SH-SY5Y (cell line): ENCODE results near the gene MARCKSL1.

Source experiments
- GATA2 ChIP-seq: IDR thresholded peaks from 2 replicates; pipeline ENCODE4 v1.6.1; 2011; ENCODE audit warnings: mild to moderate bottlenecking, low read depth, low read length
- GATA3 ChIP-seq: IDR thresholded peaks from 2 replicates; pipeline ENCODE4 v1.6.1; 2011; ENCODE audit warnings: low read depth, mild to moderate bottlenecking, low read length, moderate library complexity

DNA sequence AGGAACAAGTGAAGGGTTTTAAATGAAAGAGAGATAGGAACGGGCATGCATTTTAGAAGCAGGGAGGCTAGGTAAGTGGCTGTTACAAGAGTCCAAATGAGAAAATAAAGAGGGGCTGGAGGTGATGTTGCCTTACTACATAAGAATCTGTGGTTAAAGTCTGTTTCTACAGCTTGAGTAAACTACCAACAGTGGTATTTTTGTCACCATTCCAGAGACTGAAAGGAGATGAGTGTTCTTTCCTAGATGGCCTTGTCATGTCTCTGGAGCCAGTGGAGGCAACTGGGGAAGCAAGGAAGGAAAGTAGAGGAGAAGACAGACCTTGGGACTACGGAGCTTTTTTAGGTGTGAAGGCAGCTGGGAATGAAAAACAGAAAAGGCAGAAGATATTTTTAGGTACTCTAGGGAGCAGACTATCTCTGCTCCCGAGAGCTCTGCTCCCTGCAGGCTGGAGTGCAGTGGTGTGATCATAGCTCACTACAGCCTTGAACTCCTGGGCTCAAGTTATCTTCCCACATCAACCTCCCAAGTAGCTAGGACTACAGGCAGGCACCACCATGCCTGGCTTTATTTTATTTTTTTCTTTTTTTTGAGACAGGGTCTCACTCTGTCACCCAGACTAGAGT is 31.9 kb downstream of the MARCKSL1 start:
- TF ChIP-seq GATA3 (no peak), GATA2 (no peak)
